ENCODE results near the gene PFKFB2.

DNA sequence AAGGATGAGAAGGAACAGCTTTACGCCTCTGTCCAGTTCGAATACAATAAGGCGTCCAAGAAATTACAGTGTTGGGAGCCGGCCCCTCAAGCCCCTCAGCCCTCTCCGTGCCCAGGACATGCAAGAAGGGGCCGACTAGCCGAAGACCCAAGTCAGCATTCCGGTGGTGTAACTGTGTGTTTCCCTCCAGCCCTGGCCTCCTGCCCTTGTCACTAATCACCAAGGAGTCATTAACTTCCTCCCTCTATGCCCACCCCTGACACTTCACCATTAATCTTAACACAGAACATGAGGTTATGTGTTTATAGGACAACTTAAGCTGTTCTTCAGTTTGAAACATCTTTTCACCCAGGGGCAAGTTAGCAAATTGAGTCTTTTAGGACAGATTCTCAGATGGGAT is 19.2 kb downstream of the PFKFB2 start:
- TF ChIP-seq, protein P1, sequence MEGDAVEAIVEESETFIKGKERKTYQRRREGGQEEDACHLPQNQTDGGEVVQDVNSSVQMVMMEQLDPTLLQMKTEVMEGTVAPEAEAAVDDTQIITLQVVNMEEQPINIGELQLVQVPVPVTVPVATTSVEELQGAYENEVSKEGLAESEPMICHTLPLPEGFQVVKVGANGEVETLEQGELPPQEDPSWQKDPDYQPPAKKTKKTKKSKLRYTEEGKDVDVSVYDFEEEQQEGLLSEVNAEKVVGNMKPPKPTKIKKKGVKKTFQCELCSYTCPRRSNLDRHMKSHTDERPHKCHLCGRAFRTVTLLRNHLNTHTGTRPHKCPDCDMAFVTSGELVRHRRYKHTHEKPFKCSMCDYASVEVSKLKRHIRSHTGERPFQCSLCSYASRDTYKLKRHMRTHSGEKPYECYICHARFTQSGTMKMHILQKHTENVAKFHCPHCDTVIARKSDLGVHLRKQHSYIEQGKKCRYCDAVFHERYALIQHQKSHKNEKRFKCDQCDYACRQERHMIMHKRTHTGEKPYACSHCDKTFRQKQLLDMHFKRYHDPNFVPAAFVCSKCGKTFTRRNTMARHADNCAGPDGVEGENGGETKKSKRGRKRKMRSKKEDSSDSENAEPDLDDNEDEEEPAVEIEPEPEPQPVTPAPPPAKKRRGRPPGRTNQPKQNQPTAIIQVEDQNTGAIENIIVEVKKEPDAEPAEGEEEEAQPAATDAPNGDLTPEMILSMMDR (IDR thresholded peaks at IDR 0.05; ENCODE audit: low read depth, low read length): no peak
- TF ChIP-seq POLR2A (IDR thresholded peaks at IDR 0.05; ENCODE audit: extremely low read depth, insufficient read length): no peak

All from NB4 (cell line).